CD1c-positive myeloid dendritic cell (primary cell): ENCODE results near the gene DNAJC1.
A peak's percentile ranks its signal among the peaks of the same experiment; 100 is the strongest.
"Not testable (repeated sequence)": the region's sequence is repeated elsewhere in the genome, so short reads cannot be mapped to it uniquely, and the experiment has no call there.

Source experiments
- DNase-seq: peaks from one replicate; pipeline ENCODE4 v3.0.0-alpha.2; 2016; ENCODE audit errors: extremely low spot score

The DNAJC1 gene

DNA sequence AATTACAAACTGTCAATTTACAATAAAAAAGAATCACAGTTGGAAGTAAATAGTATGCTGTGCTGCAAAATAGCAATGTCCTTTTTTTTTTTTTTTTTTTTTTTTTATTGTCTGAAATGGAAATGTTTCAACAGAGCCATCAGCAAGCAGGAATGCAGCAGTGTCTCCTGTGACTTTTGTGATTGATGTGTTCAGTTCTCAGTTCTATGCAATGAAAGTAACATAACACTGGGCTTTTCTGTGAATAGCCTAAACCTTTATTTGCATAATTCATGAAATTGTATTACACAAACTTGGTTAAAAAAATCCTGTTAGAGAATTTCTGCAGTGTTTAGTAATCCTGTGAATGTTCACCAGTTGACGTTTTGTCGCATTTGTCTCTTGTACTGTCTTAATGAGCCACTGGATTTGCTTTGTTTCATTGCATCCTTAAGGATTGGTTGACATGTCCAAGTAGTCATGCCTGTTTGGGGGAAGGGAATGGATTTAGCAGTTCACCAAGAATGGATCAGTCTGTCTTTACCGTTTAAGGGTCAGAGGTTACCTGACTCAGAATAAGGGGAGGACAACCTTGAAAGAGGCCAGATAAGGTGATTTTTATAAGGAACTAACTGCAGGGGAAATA is 276.8 kb downstream of the DNAJC1 start:
- DNase-seq = no peak

- DNase-seq = peak; percentile 52
Observed at GRCh38 chr10:21724687-21725367, 278.7 kb downstream of the DNAJC1 start.

DNA sequence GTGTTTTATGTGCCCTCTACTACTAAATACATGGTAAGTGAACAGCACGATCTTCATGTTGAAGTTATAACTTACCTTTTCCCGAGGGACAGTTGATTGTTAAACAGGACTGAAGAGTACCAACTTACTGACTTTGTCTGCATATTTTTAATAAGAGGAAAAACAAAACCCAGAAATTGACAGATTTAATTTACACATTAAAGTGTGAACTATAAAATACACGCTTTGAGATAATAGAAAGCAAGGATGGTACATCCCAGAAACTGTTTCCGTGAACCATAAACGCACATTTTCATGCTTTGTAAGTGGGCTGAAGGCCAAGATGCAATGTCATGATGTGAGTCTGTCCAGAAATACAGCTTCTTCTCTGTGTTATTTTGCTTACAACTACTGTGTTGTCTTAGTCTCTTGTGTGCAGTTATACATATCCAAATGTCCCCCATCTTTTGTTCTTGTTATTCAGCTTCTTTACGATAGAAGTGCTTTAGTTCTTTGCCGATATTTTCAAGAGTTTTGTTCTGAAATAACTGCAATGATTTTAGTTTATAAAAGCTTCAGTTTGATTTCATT is 279.4 kb downstream of the DNAJC1 start:
- DNase-seq = no peak

GRCh38 chr10:21722209-21722608 is 281.3 kb downstream of the DNAJC1 start:
- DNase-seq = no peak

- DNase-seq = no peak
Observed at GRCh38 chr10:21721000-21721665, 282.4 kb downstream of the DNAJC1 start.

GRCh38 chr10:21720090-21720489 is 283.4 kb downstream of the DNAJC1 start:
- no peak for DNase-seq

GRCh38 chr10:21719502-21719901 is 284.0 kb downstream of the DNAJC1 start:
- DNase-seq = no peak

- not testable (repeated sequence) for DNase-seq
Observed at GRCh38 chr10:21717437-21718054, 286.0 kb downstream of the DNAJC1 start.

DNA sequence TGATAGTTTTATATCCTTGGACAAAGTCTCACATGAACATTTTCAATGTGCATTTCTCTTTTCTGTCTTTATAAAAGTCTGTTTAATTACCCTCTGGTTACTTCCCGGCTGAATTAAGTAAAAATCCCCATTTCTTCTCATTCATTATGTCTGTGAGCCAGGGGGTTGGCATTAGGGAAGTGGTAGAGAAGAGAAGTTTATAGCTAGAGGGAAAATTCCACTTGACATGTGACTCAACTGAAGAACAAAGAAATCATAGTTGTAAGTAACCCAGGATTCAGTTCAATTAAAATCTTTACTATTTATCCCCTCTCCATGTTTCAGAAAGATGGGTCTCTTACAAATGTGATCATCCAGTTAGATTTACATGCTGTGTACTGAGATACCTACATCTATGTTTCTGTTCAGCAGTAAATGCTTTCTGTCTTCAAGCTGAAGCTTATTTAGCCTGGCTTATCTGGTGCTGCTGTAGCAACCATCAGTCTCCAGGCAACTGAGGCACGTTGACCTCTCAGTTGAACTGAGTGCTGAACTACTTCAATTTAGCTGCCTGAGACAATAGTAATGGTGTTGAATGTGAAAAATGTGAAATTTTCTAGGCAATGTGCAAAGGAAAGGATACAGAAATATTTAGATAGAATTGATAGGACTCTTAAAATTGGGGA is 287.9 kb downstream of the DNAJC1 start:
- no peak for DNase-seq

- DNase-seq = no peak
Observed at GRCh38 chr10:21712975-21713374, 290.6 kb downstream of the DNAJC1 start.

GRCh38 chr10:21707498-21707897 is 296.0 kb downstream of the DNAJC1 start:
- DNase-seq = no peak
